Measurements from ENCODE around the gene NUMBL.
"Not testable (repeated sequence)": the region's sequence is repeated elsewhere in the genome, so short reads cannot be mapped to it uniquely, and the experiment has no call there.

The NUMBL gene

GRCh38 chr19:40629346-40629745, 61.1 kb downstream of the NUMBL start:
- DNase-seq (ENCODE audit: low read depth) = no peak
- TF ChIP-seq, protein P1, sequence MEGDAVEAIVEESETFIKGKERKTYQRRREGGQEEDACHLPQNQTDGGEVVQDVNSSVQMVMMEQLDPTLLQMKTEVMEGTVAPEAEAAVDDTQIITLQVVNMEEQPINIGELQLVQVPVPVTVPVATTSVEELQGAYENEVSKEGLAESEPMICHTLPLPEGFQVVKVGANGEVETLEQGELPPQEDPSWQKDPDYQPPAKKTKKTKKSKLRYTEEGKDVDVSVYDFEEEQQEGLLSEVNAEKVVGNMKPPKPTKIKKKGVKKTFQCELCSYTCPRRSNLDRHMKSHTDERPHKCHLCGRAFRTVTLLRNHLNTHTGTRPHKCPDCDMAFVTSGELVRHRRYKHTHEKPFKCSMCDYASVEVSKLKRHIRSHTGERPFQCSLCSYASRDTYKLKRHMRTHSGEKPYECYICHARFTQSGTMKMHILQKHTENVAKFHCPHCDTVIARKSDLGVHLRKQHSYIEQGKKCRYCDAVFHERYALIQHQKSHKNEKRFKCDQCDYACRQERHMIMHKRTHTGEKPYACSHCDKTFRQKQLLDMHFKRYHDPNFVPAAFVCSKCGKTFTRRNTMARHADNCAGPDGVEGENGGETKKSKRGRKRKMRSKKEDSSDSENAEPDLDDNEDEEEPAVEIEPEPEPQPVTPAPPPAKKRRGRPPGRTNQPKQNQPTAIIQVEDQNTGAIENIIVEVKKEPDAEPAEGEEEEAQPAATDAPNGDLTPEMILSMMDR (IDR thresholded peaks at IDR 0.05; ENCODE audit: low read depth, low read length, missing control alignments) = no peak

GRCh38 chr19:40627486-40628279, 62.8 kb downstream of the NUMBL start:
- TF ChIP-seq, protein P1 (IDR thresholded peaks at IDR 0.05; ENCODE audit: low read depth, low read length, missing control alignments) = no peak
- no peak for DNase-seq (ENCODE audit: low read depth)
- H3K4me3 ChIP-seq (ENCODE audit: low read depth, low read length) = no peak overlapping the region

More at GRCh38 chr19:40629346-40629745, 61.1 kb downstream of the NUMBL start:
- no peak overlapping the region for H3K4me3 ChIP-seq (ENCODE audit: low read depth, low read length)

- TF ChIP-seq, protein P1 (IDR thresholded peaks at IDR 0.05; ENCODE audit: low read depth, low read length, missing control alignments) = no peak
- H3K4me3 ChIP-seq (ENCODE audit: low read depth, low read length) = no peak overlapping the region
- DNase-seq (ENCODE audit: low read depth) = no peak
Observed at GRCh38 chr19:40626918-40627317, 63.5 kb downstream of the NUMBL start.

DNA sequence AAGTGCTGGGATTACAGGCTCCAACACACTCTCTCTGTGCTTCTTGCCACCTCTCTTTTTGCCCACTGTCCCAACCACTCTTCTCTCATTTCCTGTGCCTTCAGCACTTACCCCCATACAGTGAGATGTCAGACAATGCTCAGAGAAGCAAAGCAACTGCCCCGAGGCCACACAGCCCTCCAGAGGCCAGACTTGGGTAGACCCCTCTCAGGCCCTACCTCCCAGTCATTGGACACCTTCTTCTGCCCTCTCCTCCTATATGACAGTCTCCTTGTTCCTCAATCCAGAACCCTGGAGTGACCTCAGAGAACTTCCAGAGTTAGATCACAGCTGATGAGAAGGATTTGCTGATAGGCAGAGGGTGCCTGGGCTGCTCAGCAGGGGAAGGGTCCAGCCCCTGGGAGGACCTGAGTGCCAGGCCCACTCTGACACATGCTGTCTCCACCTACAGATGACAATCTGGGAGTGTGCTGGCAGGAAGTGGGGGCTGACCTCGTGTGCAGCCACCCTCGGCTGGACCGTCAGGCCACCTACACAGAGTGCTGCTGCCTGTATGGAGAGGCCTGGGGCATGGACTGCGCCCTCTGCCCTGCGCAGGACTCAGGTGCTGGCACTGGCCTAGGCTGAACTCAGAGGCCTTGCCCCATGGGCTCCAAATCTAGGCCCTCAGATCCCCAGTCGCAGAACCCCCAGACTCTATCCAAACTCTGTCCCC, 64.9 kb downstream of the NUMBL start:
- H3K4me3 ChIP-seq (ENCODE audit: low read depth, low read length) = no peak overlapping the region
- no peak for DNase-seq (ENCODE audit: low read depth)
- TF ChIP-seq, protein P1 (IDR thresholded peaks at IDR 0.05; ENCODE audit: low read depth, low read length, missing control alignments) = no peak

- not testable (repeated sequence) for DNase-seq (ENCODE audit: low read depth); H3K4me3 ChIP-seq (ENCODE audit: low read depth, low read length)
Observed at GRCh38 chr19:40624369-40625153, 65.9 kb downstream of the NUMBL start.

DNA sequence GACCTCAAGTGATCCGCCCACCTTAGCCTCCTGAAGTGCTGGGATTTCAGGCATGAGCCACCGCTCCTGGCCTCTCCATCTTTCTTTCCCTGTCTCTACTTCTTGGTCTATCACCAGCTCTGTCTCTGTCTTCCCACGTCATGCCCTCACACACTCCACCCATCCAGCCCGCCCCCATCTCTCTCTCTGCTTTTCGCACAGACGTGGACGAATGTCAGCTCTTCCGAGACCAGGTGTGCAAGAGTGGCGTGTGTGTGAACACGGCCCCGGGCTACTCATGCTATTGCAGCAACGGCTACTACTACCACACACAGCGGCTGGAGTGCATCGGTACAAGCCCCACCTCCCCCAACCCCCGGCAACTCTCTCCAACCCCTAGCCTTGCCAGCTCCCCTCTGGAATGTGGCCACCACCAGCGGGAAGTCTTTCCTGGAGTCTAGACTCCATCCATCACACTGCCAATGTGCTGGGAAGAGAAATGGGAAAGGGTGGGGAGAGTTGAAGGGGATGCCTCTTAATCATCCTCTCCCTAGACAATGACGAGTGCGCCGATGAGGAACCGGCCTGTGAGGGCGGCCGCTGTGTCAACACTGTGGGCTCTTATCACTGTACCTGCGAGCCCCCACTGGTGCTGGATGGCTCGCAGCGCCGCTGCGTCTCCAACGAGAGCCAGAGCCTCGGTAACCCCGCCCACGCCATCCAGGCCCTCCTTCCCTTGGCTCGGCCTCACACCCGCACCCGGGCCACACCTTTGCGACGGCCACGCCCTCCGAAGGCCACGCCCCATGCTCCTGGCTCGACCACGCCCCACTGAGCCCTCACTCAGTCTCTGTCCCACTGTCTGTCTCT, 66.8 kb downstream of the NUMBL start:
- TF ChIP-seq, protein P1 (IDR thresholded peaks at IDR 0.05; ENCODE audit: low read depth, low read length, missing control alignments) = no peak
- no peak overlapping the region for H3K4me3 ChIP-seq (ENCODE audit: low read depth, low read length)

More for the DNA sequence above, 66.8 kb downstream of the NUMBL start:
- no peak for DNase-seq (ENCODE audit: low read depth)

All from GM12864 (cell line).